Tibial nerve (tissue), 4 donors: ENCODE data around the gene AP2A1. TPM values are rescaled to one million over a fixed set of nuclear protein-coding genes. Genes with fewer than 3 reads are reported as not detected.

ENCODE experiments used
- DNase-seq, 2 donors: peaks; one replicate each; pipeline ENCODE4 v3.0.0-alpha.2; 2019; ENCODE audit warnings: low spot score in 2 of 2
- H3K27ac ChIP-seq, 4 donors: fragments of 200-600 bp; sonication (generic) in 3 of 4; one replicate each; pipeline ENCODE4 v1.5.1; 2017 to 2019; ENCODE audit warnings: mild to moderate bottlenecking in 1 of 4
- H3K27me3 ChIP-seq, 2 donors: fragments of 200-600 bp; sonication (generic) in 1 of 2; one replicate each; pipeline versions ENCODE4 v1.5.1 to v1.6.0; 2017 to 2019
- H3K36me3 ChIP-seq, 3 donors: fragments of 200-600 bp; sonication (generic); one replicate each; pipeline ENCODE4 v1.5.1; 2018 to 2019
- H3K4me1 ChIP-seq, 4 donors: fragments of 200-600 bp; sonication (generic) in 3 of 4; one replicate each; pipeline ENCODE4 v1.5.1; 2017 to 2019
- H3K4me3 ChIP-seq, 4 donors: fragments of 200-600 bp; sonication (generic) in 3 of 4; one replicate each; pipeline ENCODE4 v1.5.1; 2017 to 2019; ENCODE audit warnings: mild to moderate bottlenecking in 1 of 4, moderate library complexity in 1 of 4
- H3K9me3 ChIP-seq, 4 donors: fragments of 200-600 bp; sonication (generic) in 3 of 4; one replicate each; pipeline ENCODE4 v1.5.1; 2017 to 2019
- CTCF ChIP-seq, 5 experiments: fragments of 200-600 bp in 3 of 5; fragments of 450-650 bp in 2 of 5; sonication (generic) in 3 of 5; IDR thresholded peaks; one replicate each; pipeline ENCODE4 v1.5.1; 2016 to 2019; ENCODE audit warnings: antibody characterized with exemption in 5 of 5, mild to moderate bottlenecking in 3 of 5, moderate library complexity in 2 of 5
- EP300 ChIP-seq, 2 donors: sonication (generic); formaldehyde crosslinking; IDR thresholded peaks; one replicate each; pipeline ENCODE4 v1.6.1; 2017; ENCODE audit warnings: antibody characterized with exemption in 2 of 2, mild to moderate bottlenecking in 1 of 2
- POLR2A ChIP-seq, 2 donors: fragments of 450-650 bp; IDR thresholded peaks; one replicate each; pipeline ENCODE4 v1.6.1; 2017; ENCODE audit warnings: antibody characterized with exemption in 2 of 2, mild to moderate bottlenecking in 2 of 2, moderate library complexity in 2 of 2
- WGBS, 2 donors: methylation state at CpG; one replicate each; pipeline ENCODE4 v1.1.5; 2018; 5-methylcytosine and 5-hydroxymethylcytosine counted together
- total RNA-seq, 4 donors: library from RNA; depleted of rRNA; stranded (reverse); fragments of >200 nt; gene quantifications; one replicate each; pipeline ENCODE4 v1.1.0, GENCODE V29; 2016

Gene AP2A1
- total RNA-seq, 4 donors from 2014 or later: 92.9 to 117 (median 104) TPM

- 84 to 88% methylated on average over 17 of the region's 17 CpGs for WGBS, 2 donors
- no peaks in the 10 kb centered on the region for H3K27me3 ChIP-seq
- H3K9me3 ChIP-seq: no peaks in the 10 kb centered on the region
- no peaks in the 10 kb centered on the region for H3K4me1 ChIP-seq
- H3K4me3 ChIP-seq: no peak overlapping the region
- peaks cover 0 to 64% (median 6%) of the 10 kb centered on the region in 3 donors for H3K36me3 ChIP-seq
- no peak overlapping the region for H3K27ac ChIP-seq
- DNase-seq: no peak
- TF ChIP-seq POLR2A (IDR thresholded peaks at IDR 0.05): no peak
- no peak for TF ChIP-seq CTCF (IDR thresholded peaks at IDR 0.05)
- no peak for TF ChIP-seq EP300 (IDR thresholded peaks at IDR 0.05)
These were observed 74.0 kb downstream of the AP2A1 start for GRCh38 chr19:49840736-49841249.

GRCh38 chr19:49843265-49843664 lies 76.5 kb downstream of the AP2A1 start:
- Histone ChIP-seq H3K27me3 (no peaks in the 10 kb centered on the region), H3K9me3 (no peaks in the 10 kb centered on the region), H3K27ac (no peak overlapping the region), H3K4me3 (no peak overlapping the region), H3K36me3 (peaks cover 0 to 40% (median 0%) of the 10 kb centered on the region in 3 donors), H3K4me1 (peaks cover 0 to under 1% (median 0%) of the 10 kb centered on the region in 4 donors)
- WGBS, 2 donors: 84 to 94% methylated on average over 3 of the region's 3 CpGs
- TF ChIP-seq CTCF (IDR thresholded peaks at IDR 0.05) (no peak), POLR2A (IDR thresholded peaks at IDR 0.05) (no peak), EP300 (IDR thresholded peaks at IDR 0.05) (no peak)
- no peak for DNase-seq

- Histone ChIP-seq H3K27me3 (no peaks in the 10 kb centered on the region), H3K27ac (no peak overlapping the region), H3K4me3 (no peak overlapping the region), H3K4me1 (peaks cover 0 to 4% (median 0%) of the 10 kb centered on the region in 4 donors), H3K36me3 (peaks cover 0 to 28% (median 0%) of the 10 kb centered on the region in 3 donors), H3K9me3 (peaks cover 0 to 3% (median 1%) of the 10 kb centered on the region in 4 donors)
- WGBS, 2 donors: 75 to 83% methylated on average over 16 to 18 of the region's 18 CpGs
- TF ChIP-seq CTCF (IDR thresholded peaks at IDR 0.05) (no peak), EP300 (IDR thresholded peaks at IDR 0.05) (no peak), POLR2A (IDR thresholded peaks at IDR 0.05) (no peak)
- DNase-seq: no peak
These were observed 77.6 kb downstream of the AP2A1 start for GRCh38 chr19:49844138-49845095.

DNA sequence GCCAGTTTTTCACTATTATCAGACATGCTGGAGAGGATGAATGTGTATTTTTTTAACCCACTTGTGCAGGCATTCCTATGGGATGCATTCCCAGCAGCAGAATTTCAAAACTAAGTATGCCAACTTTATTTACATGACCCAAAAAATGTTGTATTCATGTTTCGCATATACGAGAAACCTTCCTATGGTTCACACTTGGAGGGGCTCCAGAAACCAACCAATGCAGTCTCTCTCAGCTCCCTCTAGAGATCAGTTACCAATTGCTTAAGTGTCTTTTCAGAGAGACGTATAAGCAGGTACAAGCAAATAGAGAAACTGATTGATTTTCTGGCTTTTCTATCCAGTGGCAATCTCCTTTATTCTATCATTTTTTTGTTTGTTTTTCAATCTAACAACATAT lies 78.6 kb downstream of the AP2A1 start:
- 55 to 62% methylated on average over 3 of the region's 3 CpGs for WGBS, 2 donors
- H3K27ac ChIP-seq: no peak overlapping the region
- TF ChIP-seq EP300 (IDR thresholded peaks at IDR 0.05) (no peak), POLR2A (IDR thresholded peaks at IDR 0.05) (no peak), CTCF (IDR thresholded peaks at IDR 0.05) (no peak)
- peaks cover 0 to 20% (median 0%) of the 10 kb centered on the region in 3 donors for H3K36me3 ChIP-seq
- no peaks in the 10 kb centered on the region for H3K27me3 ChIP-seq
- no peak overlapping the region for H3K4me3 ChIP-seq
- H3K9me3 ChIP-seq: peaks cover 0 to 5% (median 1%) of the 10 kb centered on the region in 4 donors
- peaks cover 0 to 6% (median 5%) of the 10 kb centered on the region in 4 donors for H3K4me1 ChIP-seq
- no peak for DNase-seq

DNA sequence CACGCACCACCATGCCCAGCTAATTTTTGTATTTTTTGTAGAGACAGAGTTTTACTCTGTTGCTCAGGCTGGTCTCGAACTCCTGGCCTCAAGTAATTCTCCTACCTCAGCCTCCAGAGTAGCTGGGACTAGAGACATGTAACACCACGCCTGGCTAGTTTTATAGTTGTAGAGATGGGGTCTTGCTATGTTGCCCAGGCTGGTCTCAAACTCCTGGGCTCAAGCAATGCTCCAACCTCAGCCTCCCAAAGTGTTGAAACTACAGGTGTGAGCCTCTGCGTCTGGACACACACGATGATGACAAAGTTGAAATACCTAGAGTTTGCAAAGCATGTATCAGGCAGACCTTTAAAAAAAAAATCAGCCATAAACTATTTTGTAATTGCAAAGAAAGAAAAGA lies 79.6 kb downstream of the AP2A1 start:
- peaks cover 0 to 5% (median 1%) of the 10 kb centered on the region in 4 donors for H3K9me3 ChIP-seq
- no peak for DNase-seq
- H3K4me1 ChIP-seq: peaks cover 0 to 6% (median 5%) of the 10 kb centered on the region in 4 donors
- no peak overlapping the region for H3K4me3 ChIP-seq
- TF ChIP-seq CTCF (IDR thresholded peaks at IDR 0.05) (no peak), POLR2A (IDR thresholded peaks at IDR 0.05) (no peak), EP300 (IDR thresholded peaks at IDR 0.05) (no peak)
- no peak overlapping the region for H3K27ac ChIP-seq
- WGBS, 2 donors: 85% methylated on average over 5 of the region's 5 CpGs
- H3K27me3 ChIP-seq: no peaks in the 10 kb centered on the region
- peaks cover 0 to 10% (median 0%) of the 10 kb centered on the region in 3 donors for H3K36me3 ChIP-seq
